GM23248 (cell line): ENCODE measurements around the gene HYAL4.

Experiments
- EZH2 ChIP-seq: fragments of 200-600 bp; sonication (generic); IDR thresholded peaks from 2 replicates; pipeline ENCODE4 v1.6.1; 2018; ENCODE audit warnings: antibody characterized with exemption, mild to moderate bottlenecking; ENCODE audit not compliant: insufficient read depth, poor library complexity, severe bottlenecking
- EZH2phosphoT487 ChIP-seq: fragments of 200-600 bp; sonication (generic); IDR thresholded peaks from 2 replicates; pipeline ENCODE4 v1.6.1; 2018; ENCODE audit warnings: antibody characterized with exemption, moderate library complexity, mild to moderate bottlenecking, low read depth; ENCODE audit not compliant: insufficient read depth

DNA sequence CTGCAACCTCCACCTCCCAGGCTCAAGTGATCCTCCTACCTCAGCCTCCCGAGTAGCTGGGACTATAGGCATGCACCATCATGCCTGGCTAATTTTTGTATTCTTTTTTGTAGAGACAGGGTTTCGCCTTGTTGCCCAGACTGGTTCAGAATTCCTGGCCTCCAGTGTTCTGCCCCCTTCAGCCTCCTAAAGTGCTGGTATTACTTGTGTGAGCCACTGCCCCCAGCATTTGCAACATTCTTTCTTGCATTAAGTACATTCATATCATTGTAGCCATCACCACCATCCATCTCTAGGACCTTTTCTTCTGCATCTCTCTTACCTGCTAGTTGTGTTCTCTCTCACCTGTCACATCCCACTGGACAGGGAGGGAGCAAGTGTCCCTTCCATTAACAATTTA lies 35.5 kb upstream of the HYAL4 start:
- TF ChIP-seq EZH2 (no peak), EZH2phosphoT487 (no peak)
